Ascending aorta (tissue), 2 donors: ENCODE data around the gene FOXL1. TPM values are rescaled to one million over a fixed set of nuclear protein-coding genes. Genes with fewer than 3 reads are reported as not detected.

Source experiments
- DNase-seq, 2 donors: peaks; one replicate each; pipeline ENCODE4 v3.0.0-alpha.2; 2019; ENCODE audit warnings: low spot score in 2 of 2
- H3K27ac ChIP-seq, 2 donors: fragments of 200-600 bp; sonication (generic); one replicate each; pipeline ENCODE4 v1.5.1; 2016 to 2017; ENCODE audit warnings: mild to moderate bottlenecking in 1 of 2
- H3K27me3 ChIP-seq: fragments of 200-600 bp; sonication (generic); one replicate; pipeline ENCODE4 v1.5.1; 2017
- H3K36me3 ChIP-seq, 2 donors: fragments of 200-600 bp; sonication (generic); one replicate each; pipeline ENCODE4 v1.5.1; 2016
- H3K4me1 ChIP-seq, 2 donors: fragments of 200-600 bp; sonication (generic); one replicate each; pipeline ENCODE4 v1.5.1; 2016 to 2017; ENCODE audit warnings: mild to moderate bottlenecking in 1 of 2
- H3K4me3 ChIP-seq, 2 donors: fragments of 200-600 bp; sonication (generic); one replicate each; pipeline ENCODE4 v1.5.1; 2016 to 2017; ENCODE audit warnings: mild to moderate bottlenecking in 1 of 2
- H3K9me3 ChIP-seq, 2 donors: fragments of 200-600 bp; sonication (generic); one replicate each; pipeline ENCODE4 v1.5.1; 2016
- CTCF ChIP-seq, 3 experiments: fragments of 200-600 bp in 2 of 3; fragments of 450-650 bp in 1 of 3; sonication (generic) in 2 of 3; IDR thresholded peaks; one replicate each; pipeline ENCODE4 v1.5.1; 2016 to 2019; ENCODE audit warnings: antibody characterized with exemption in 3 of 3, mild to moderate bottlenecking in 1 of 3, moderate library complexity in 1 of 3
- intact Hi-C: fragments of 100-400 bp; cut with DNase I; formaldehyde crosslinking; loops from one replicate; pipeline ENCODE4 v1.15.1; 2023
- total RNA-seq: library from RNA; depleted of rRNA; stranded (reverse); fragments of >200 nt; gene quantifications from one replicate; pipeline ENCODE4 v1.1.0, GENCODE V29; 2016

FOXL1 gene
- total RNA-seq, 1 donor from 2014 or later, result 35.7 TPM

- Histone ChIP-seq H3K27ac (peak overlapping the region; percentile 88 to 89), H3K4me3 (peak overlapping the region; percentile 77 to 89), H3K36me3 (peaks cover 0 to 3% of the 10 kb centered on the region in 2 donors), H3K4me1 (peaks cover 3 to 13% of the 10 kb centered on the region in 2 donors), H3K27me3 (no peaks in the 10 kb centered on the region), H3K9me3 (no peaks in the 10 kb centered on the region)
- no peak for TF ChIP-seq CTCF (IDR thresholded peaks at IDR 0.05)
- intact Hi-C loops, result loop anchor here (2.0 to 5.0 kb wide), 3 partner anchors 761 to 1027 kb away; partner anchors contain the start of genes C16orf95 and FBXO31
- no peak for DNase-seq
Observed at GRCh38 chr16:86555704-86556075, 22.7 kb upstream of the FOXL1 start.

GRCh38 chr16:86556576-86556975 is 21.8 kb upstream of the FOXL1 start:
- H3K27me3 ChIP-seq, result no peaks in the 10 kb centered on the region
- no peaks in the 10 kb centered on the region for H3K36me3 ChIP-seq
- no peak for TF ChIP-seq CTCF (IDR thresholded peaks at IDR 0.05)
- intact Hi-C loops, result loop anchor here (5.0 kb wide), 1 partner anchor 1026 kb away; no protein-coding TSS in a partner anchor
- H3K4me1 ChIP-seq, result peaks cover 3 to 13% of the 10 kb centered on the region in 2 donors
- DNase-seq, result no peak
- no peak overlapping the region for H3K4me3 ChIP-seq
- H3K9me3 ChIP-seq, result no peaks in the 10 kb centered on the region
- H3K27ac ChIP-seq, result peak overlapping the region; percentile 45 to 70

- H3K36me3 ChIP-seq, result no peaks in the 10 kb centered on the region
- H3K9me3 ChIP-seq, result no peaks in the 10 kb centered on the region
- intact Hi-C loops, result loop anchor here (5.0 kb wide), 1 partner anchor 1025 kb away; no protein-coding TSS in a partner anchor
- peaks cover 3 to 13% of the 10 kb centered on the region in 2 donors for H3K4me1 ChIP-seq
- H3K27ac ChIP-seq, result peak overlapping the region; percentile 70
- no peak for DNase-seq
- H3K4me3 ChIP-seq, result no peak overlapping the region
- TF ChIP-seq CTCF (IDR thresholded peaks at IDR 0.05), result no peak
- H3K27me3 ChIP-seq, result no peaks in the 10 kb centered on the region
Observed at GRCh38 chr16:86557587-86557986, 20.8 kb upstream of the FOXL1 start.

GRCh38 chr16:86558355-86559193 is 19.8 kb upstream of the FOXL1 start:
- peak overlapping the region; percentile 70 for H3K27ac ChIP-seq

GRCh38 chr16:86559802-86560305 is 18.5 kb upstream of the FOXL1 start:
- Histone ChIP-seq H3K27ac (no peak overlapping the region), H3K4me3 (no peak overlapping the region), H3K9me3 (no peaks in the 10 kb centered on the region), H3K36me3 (no peaks in the 10 kb centered on the region), H3K27me3 (no peaks in the 10 kb centered on the region), H3K4me1 (peaks cover 3 to 8% of the 10 kb centered on the region in 2 donors)
- TF ChIP-seq CTCF (IDR thresholded peaks at IDR 0.05), result no peak
- DNase-seq, result no peak
- intact Hi-C loops, result loop anchor here (5.0 kb wide), 2 partner anchors 737 to 1022 kb away; no protein-coding TSS in a partner anchor

More at GRCh38 chr16:86558355-86559193, 19.8 kb upstream of the FOXL1 start:
- Histone ChIP-seq H3K4me1 (peaks cover 3 to 13% of the 10 kb centered on the region in 2 donors), H3K9me3 (no peaks in the 10 kb centered on the region), H3K4me3 (peak overlapping the region in 1 of 2 donors; percentile 50), H3K36me3 (no peaks in the 10 kb centered on the region), H3K27me3 (no peaks in the 10 kb centered on the region)
- TF ChIP-seq CTCF (IDR thresholded peaks at IDR 0.05), result no peak
- intact Hi-C loops, result loop anchor here (5.0 kb wide), 1 partner anchor 1024 kb away; no protein-coding TSS in a partner anchor
- peak in 1 of 2 donors; percentile 86 for DNase-seq
